Bronchial epithelial cell (primary cell): ENCODE results near the gene BCAS4. TPM values are rescaled to one million over a fixed set of nuclear protein-coding genes. Genes with fewer than 3 reads are reported as not detected.

Source experiments
- DNase-seq: peaks from one replicate; pipeline ENCODE4 v3.0.0-alpha.2; 2010; ENCODE audit warnings: low read depth
- FAIRE-seq: peaks from 2 replicates; lab custom pipeline; 2011; peaks lifted over from hg19 to GRCh38; lab: Jason Lieb, UNC
- H3K27me3 ChIP-seq: 2 replicates; pipeline ENCODE4 v1.5.1; 2011; ENCODE audit warnings: low read length; ENCODE audit not compliant: control insufficient read depth, insufficient read depth
- H3K36me3 ChIP-seq: 2 replicates; pipeline ENCODE4 v1.5.1; 2011; ENCODE audit warnings: low read length; ENCODE audit not compliant: control insufficient read depth, insufficient read depth
- H3K4me3 ChIP-seq: 2 replicates; pipeline ENCODE4 v1.5.1; 2011; ENCODE audit warnings: mild to moderate bottlenecking, low read depth, low read length, control low read depth
- CTCF ChIP-seq: IDR thresholded peaks from 2 replicates; pipeline ENCODE4 v1.5.1; 2011; ENCODE audit warnings: mild to moderate bottlenecking, moderate library complexity, low read length, control low read depth, inconsistent platforms; ENCODE audit not compliant: insufficient read depth, severe bottlenecking
- total RNA-seq: library from RNA; depleted of rRNA; stranded (reverse); fragments of >200 nt; gene quantifications from 2 replicates; pipeline ENCODE4 v1.2.1, GENCODE V29; 2014

Gene BCAS4
- total RNA-seq, 1 donor from 2014 or later = 5.5 TPM

GRCh38 chr20:50866036-50866685 is 71.3 kb downstream of the BCAS4 start:
- FAIRE-seq = no peak
- TF ChIP-seq CTCF = no peak
- Histone ChIP-seq H3K4me3 (no peak overlapping the region), H3K27me3 (no peaks in the 10 kb centered on the region), H3K36me3 (no peaks in the 10 kb centered on the region)
- no peak for DNase-seq

- no peak for DNase-seq
- no peak overlapping the region for H3K4me3 ChIP-seq
- no peak for FAIRE-seq
- no peaks in the 10 kb centered on the region for H3K27me3 ChIP-seq
- H3K36me3 ChIP-seq = no peaks in the 10 kb centered on the region
- no peak for TF ChIP-seq CTCF
Measured at GRCh38 chr20:50866831-50867230, 72.0 kb downstream of the BCAS4 start.

- TF ChIP-seq CTCF = no peak
- H3K4me3 ChIP-seq = no peak overlapping the region
- no peak for FAIRE-seq
- H3K36me3 ChIP-seq = no peaks in the 10 kb centered on the region
- no peaks in the 10 kb centered on the region for H3K27me3 ChIP-seq
- DNase-seq = no peak
Measured at GRCh38 chr20:50867805-50868204, 72.9 kb downstream of the BCAS4 start.

GRCh38 chr20:50868509-50869495 is 73.9 kb downstream of the BCAS4 start:
- H3K27me3 ChIP-seq = no peaks in the 10 kb centered on the region
- TF ChIP-seq CTCF = no peak
- FAIRE-seq (no peak), DNase-seq (peak; percentile 78)
- H3K36me3 ChIP-seq = no peaks in the 10 kb centered on the region
- no peak overlapping the region for H3K4me3 ChIP-seq

GRCh38 chr20:50870561-50871161 is 75.8 kb downstream of the BCAS4 start:
- DNase-seq (no peak), FAIRE-seq (no peak)
- TF ChIP-seq CTCF = no peak
- Histone ChIP-seq H3K4me3 (no peak overlapping the region), H3K27me3 (no peaks in the 10 kb centered on the region), H3K36me3 (no peaks in the 10 kb centered on the region)
